ENCODE measurements around the gene CNTN2. TPM values are rescaled to one million over a fixed set of nuclear protein-coding genes. Genes with fewer than 3 reads are reported as not detected.

Gene CNTN2
- total RNA-seq, 1 experiment from 2014 or later: 1.2 TPM

- TF ChIP-seq, protein P1, sequence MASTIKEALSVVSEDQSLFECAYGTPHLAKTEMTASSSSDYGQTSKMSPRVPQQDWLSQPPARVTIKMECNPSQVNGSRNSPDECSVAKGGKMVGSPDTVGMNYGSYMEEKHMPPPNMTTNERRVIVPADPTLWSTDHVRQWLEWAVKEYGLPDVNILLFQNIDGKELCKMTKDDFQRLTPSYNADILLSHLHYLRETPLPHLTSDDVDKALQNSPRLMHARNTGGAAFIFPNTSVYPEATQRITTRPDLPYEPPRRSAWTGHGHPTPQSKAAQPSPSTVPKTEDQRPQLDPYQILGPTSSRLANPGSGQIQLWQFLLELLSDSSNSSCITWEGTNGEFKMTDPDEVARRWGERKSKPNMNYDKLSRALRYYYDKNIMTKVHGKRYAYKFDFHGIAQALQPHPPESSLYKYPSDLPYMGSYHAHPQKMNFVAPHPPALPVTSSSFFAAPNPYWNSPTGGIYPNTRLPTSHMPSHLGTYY (CRISPR knock-in tag; IDR thresholded peaks at IDR 0.05): no peak
- TF ChIP-seq FOXP4 (CRISPR knock-in tag; IDR thresholded peaks at IDR 0.05) (no peak), SMAD3 (CRISPR knock-in tag; IDR thresholded peaks at IDR 0.05; ENCODE audit: borderline replicate concordance) (no peak), PRRX2 (CRISPR knock-in tag; IDR thresholded peaks at IDR 0.05) (no peak)
Observed at GRCh38 chr1:204996981-204997380, 46.0 kb upstream of the CNTN2 start (continued).

DNA sequence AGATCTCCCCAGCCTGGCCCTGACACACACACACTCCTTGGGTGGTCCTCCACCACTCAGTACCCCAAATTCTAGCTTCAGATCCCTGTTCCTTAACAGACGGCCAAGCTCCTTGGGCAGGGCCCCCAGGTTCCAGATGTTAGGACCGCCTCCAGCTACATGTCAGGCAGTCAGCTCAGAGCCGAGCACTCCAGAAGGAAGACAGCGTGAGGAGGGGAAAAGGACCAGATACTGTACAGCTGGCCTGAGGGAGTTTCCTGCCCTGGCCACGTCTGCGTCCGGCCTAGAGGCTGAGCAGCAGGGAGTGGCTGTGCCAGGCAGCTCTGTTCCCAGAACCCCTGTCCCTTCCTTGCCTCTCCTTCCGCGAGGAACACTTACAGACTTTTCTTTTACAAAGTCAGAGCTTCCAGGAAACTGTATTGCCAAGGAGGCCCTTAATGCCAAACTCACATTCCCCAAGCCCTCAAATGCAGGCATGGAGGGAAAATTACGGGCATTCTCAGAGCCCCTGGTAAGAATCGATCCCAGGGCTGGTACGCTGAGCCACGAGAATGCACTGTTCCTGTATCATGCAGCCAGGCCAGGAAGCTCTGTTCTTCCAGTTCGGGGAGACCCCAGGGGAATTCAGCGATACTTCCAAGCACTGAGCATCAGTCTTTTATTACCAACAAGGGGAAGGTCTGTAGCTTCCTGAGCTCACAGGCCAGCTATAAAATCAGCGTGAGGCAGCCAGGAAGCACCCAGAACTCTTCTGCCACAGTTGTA lies 45.2 kb upstream of the CNTN2 start:
- peaks cover 10% of the 10 kb centered on the region for H3K4me1 Mint-ChIP-seq
- H3K27me3 Mint-ChIP-seq (ENCODE audit: low read depth): peaks cover 37% of the 10 kb centered on the region

DNA sequence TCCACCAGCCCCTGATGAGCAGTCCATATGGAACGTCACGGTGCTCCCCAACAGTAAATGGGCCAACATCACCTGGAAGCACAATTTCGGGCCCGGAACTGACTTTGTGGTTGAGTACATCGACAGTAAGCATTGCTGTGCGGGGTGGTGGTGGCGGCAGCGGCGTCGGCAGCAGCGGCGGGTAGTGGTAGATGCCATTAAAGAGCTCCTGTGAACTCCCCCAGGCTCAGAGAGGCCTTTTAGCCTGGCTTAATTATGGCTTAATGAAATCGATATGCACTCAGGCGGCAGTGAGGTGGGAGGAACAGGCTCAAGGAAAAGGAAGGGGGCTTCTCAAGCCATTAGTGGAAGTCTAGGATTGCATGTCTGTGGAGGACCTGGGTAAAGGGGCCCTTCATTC lies 41.9 kb upstream of the CNTN2 start:
- no peak for DNase-seq (ENCODE audit: low spot score)
- no peak for ATAC-seq
- no peak overlapping the region for H3K4me3 Mint-ChIP-seq
- ChIA-PET POLR2A (no interaction called here), CTCF (interaction anchor here (1.9 to 18.7 kb wide), 3 partner anchors 10 to 61 kb away, joined by 5 to 648 read pairs (median 20); no protein-coding TSS in a partner anchor)
- no peak overlapping the region for H3K27ac Mint-ChIP-seq
- no peaks in the 10 kb centered on the region for H3K36me3 Mint-ChIP-seq
- no peaks in the 10 kb centered on the region for H3K9me3 Mint-ChIP-seq
- peaks cover 59% of the 10 kb centered on the region for H3K27me3 Mint-ChIP-seq (ENCODE audit: low read depth)
- H3K4me1 Mint-ChIP-seq: peaks cover 20% of the 10 kb centered on the region
- TF ChIP-seq, protein P2, sequence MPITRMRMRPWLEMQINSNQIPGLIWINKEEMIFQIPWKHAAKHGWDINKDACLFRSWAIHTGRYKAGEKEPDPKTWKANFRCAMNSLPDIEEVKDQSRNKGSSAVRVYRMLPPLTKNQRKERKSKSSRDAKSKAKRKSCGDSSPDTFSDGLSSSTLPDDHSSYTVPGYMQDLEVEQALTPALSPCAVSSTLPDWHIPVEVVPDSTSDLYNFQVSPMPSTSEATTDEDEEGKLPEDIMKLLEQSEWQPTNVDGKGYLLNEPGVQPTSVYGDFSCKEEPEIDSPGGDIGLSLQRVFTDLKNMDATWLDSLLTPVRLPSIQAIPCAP (CRISPR knock-in tag; IDR thresholded peaks at IDR 0.05): no peak
- TF ChIP-seq SMAD4 (CRISPR knock-in tag; IDR thresholded peaks at IDR 0.05) (no peak), ZNF232 (CRISPR knock-in tag; IDR thresholded peaks at IDR 0.05) (no peak), MYBL2 (CRISPR knock-in tag; IDR thresholded peaks at IDR 0.05) (no peak), ZNF281 (CRISPR knock-in tag; IDR thresholded peaks at IDR 0.05) (no peak), NFYB (CRISPR knock-in tag; conservative IDR thresholded peaks at IDR 0.05; ENCODE audit: low read depth) (no peak), NFE2L1 (CRISPR knock-in tag; IDR thresholded peaks at IDR 0.05) (no peak), ATF6 (CRISPR knock-in tag; IDR thresholded peaks at IDR 0.05) (no peak)
- TF ChIP-seq, protein P3, sequence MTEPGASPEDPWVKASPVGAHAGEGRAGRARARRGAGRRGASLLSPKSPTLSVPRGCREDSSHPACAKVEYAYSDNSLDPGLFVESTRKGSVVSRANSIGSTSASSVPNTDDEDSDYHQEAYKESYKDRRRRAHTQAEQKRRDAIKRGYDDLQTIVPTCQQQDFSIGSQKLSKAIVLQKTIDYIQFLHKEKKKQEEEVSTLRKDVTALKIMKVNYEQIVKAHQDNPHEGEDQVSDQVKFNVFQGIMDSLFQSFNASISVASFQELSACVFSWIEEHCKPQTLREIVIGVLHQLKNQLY (CRISPR knock-in tag; IDR thresholded peaks at IDR 0.05): no peak

More for the DNA sequence above, 45.2 kb upstream of the CNTN2 start:
- H3K9me3 Mint-ChIP-seq: no peaks in the 10 kb centered on the region
- H3K27ac Mint-ChIP-seq: 0 out of 2 replicates have a peak overlapping the region, but pooled peaks have one; percentile 22
- H3K36me3 Mint-ChIP-seq: peaks cover 5% of the 10 kb centered on the region; the same call in 1 of the 2 replicates
- ATAC-seq (no peak), DNase-seq (ENCODE audit: low spot score) (no peak)
- ChIA-PET CTCF (interaction anchor here (1.0 to 18.7 kb wide), 5 partner anchors 9 to 258 kb away, joined by 3 to 648 read pairs (median 3); no protein-coding TSS in a partner anchor), POLR2A (no interaction called here)
- no peak overlapping the region for H3K4me3 Mint-ChIP-seq
- TF ChIP-seq RORB (CRISPR knock-in tag; IDR thresholded peaks at IDR 0.05): no peak
- TF ChIP-seq FOXK1 (CRISPR knock-in tag; IDR thresholded peaks at IDR 0.05): no peak
- no peak for TF ChIP-seq NR2C2 (CRISPR knock-in tag; IDR thresholded peaks at IDR 0.05)
- TF ChIP-seq, protein P4, sequence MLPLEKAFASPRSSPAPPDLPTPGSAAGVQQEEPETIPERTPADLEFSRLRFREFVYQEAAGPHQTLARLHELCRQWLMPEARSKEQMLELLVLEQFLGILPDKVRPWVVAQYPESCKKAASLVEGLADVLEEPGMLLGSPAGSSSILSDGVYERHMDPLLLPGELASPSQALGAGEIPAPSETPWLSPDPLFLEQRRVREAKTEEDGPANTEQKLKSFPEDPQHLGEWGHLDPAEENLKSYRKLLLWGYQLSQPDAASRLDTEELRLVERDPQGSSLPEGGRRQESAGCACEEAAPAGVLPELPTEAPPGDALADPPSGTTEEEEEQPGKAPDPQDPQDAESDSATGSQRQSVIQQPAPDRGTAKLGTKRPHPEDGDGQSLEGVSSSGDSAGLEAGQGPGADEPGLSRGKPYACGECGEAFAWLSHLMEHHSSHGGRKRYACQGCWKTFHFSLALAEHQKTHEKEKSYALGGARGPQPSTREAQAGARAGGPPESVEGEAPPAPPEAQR (CRISPR knock-in tag; IDR thresholded peaks at IDR 0.05): no peak
- TF ChIP-seq TEAD4 (CRISPR knock-in tag; IDR thresholded peaks at IDR 0.05): no peak
- no peak for TF ChIP-seq ESRRA (CRISPR knock-in tag; IDR thresholded peaks at IDR 0.05; ENCODE audit: borderline replicate concordance)
- TF ChIP-seq, protein P5, sequence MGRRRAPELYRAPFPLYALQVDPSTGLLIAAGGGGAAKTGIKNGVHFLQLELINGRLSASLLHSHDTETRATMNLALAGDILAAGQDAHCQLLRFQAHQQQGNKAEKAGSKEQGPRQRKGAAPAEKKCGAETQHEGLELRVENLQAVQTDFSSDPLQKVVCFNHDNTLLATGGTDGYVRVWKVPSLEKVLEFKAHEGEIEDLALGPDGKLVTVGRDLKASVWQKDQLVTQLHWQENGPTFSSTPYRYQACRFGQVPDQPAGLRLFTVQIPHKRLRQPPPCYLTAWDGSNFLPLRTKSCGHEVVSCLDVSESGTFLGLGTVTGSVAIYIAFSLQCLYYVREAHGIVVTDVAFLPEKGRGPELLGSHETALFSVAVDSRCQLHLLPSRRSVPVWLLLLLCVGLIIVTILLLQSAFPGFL (CRISPR knock-in tag; IDR thresholded peaks at IDR 0.05; ENCODE audit: borderline replicate concordance): no peak
- no peak for TF ChIP-seq ZNF671 (CRISPR knock-in tag; IDR thresholded peaks at IDR 0.05)
- no peak for TF ChIP-seq ZNF219 (CRISPR knock-in tag; IDR thresholded peaks at IDR 0.05; ENCODE audit: borderline replicate concordance)
